Lung (tissue), 12 donors: ENCODE data around the gene IRGQ. TPM values are rescaled to one million over a fixed set of nuclear protein-coding genes. Genes with fewer than 3 reads are reported as not detected.

ENCODE experiments used
- ATAC-seq: fragments of 200-7000 bp; cut with Tn5 transposase; one replicate; pipeline ENCODE4 v1.9.1; 2020; ENCODE audit warnings: moderate number of reproducible peaks; ENCODE audit not compliant: insufficient read depth, low FRiP score
- DNase-seq, 3 donors: peaks; one replicate each; pipeline ENCODE4 v3.0.0-alpha.2; 2013 to 2017
- H3K27ac ChIP-seq, 2 donors: one replicate each; pipeline ENCODE4 v1.5.1; 2013; ENCODE audit warnings: mild to moderate bottlenecking in 2 of 2, moderate library complexity in 2 of 2, control low read depth in 1 of 2, inconsistent platforms in 1 of 2, low read depth in 1 of 2, low read length in 1 of 2
- H3K27me3 ChIP-seq, 3 donors: one replicate each; pipeline ENCODE4 v1.5.1; 2013; ENCODE audit warnings: low read length in 2 of 3; ENCODE audit not compliant: control insufficient read depth in 3 of 3, insufficient read depth in 3 of 3
- H3K36me3 ChIP-seq, 4 donors: one replicate each; pipeline ENCODE4 v1.5.1; 2013; ENCODE audit warnings: low read length in 4 of 4, mild to moderate bottlenecking in 1 of 4, moderate library complexity in 1 of 4; ENCODE audit not compliant: control insufficient read depth in 4 of 4, insufficient read depth in 4 of 4
- H3K4me1 ChIP-seq, 5 donors: one replicate each; pipeline ENCODE4 v1.5.1; 2013; ENCODE audit warnings: low read length in 5 of 5, mild to moderate bottlenecking in 2 of 5, moderate library complexity in 1 of 5; ENCODE audit not compliant: control insufficient read depth in 5 of 5, insufficient read depth in 5 of 5
- H3K4me3 ChIP-seq: one replicate; pipeline ENCODE4 v1.5.1; 2013; ENCODE audit warnings: mild to moderate bottlenecking, control low read depth, moderate library complexity
- H3K9ac ChIP-seq, 2 donors: one replicate each; pipeline ENCODE4 v1.5.1; 2013; ENCODE audit warnings: low read length in 2 of 2, control low read depth in 1 of 2; ENCODE audit not compliant: insufficient read depth in 1 of 2
- H3K9me3 ChIP-seq, 4 donors: one replicate each; pipeline ENCODE4 v1.5.1; 2013; ENCODE audit warnings: low read length in 3 of 4, mild to moderate bottlenecking in 1 of 4, moderate library complexity in 1 of 4; ENCODE audit not compliant: control insufficient read depth in 4 of 4, insufficient read depth in 3 of 4
- CTCF ChIP-seq: IDR thresholded peaks from 2 replicates; pipeline ENCODE4 v1.5.1; 2012; ENCODE audit warnings: mild to moderate bottlenecking; ENCODE audit errors: control extremely low read depth, extremely low read depth
- WGBS, 2 donors: extraction: QIAGEN DNeasy Blood & Tissue Kit; methylation state at CpG; one replicate each; pipeline ENCODE4 v1.1.7; 2013; 5-methylcytosine and 5-hydroxymethylcytosine counted together
- polyA plus RNA-seq, 2 donors: library from polyadenylated mRNA; stranded (reverse); fragments of 200-250 nt; gene quantifications; one replicate each; pipeline ENCODE4 v1.2.1, GENCODE V29; 2013
- total RNA-seq, 2 donors: library from RNA; depleted of rRNA in 1 of 2; stranded (reverse); fragments of >200 nt in 1 of 2; gene quantifications; one replicate each; pipeline ENCODE4 v1.2.1, GENCODE V29; 2014 to 2021
- donor health status: control.
- donor health status: control.
- donor health status: Bipolar disorder and iron deficiency.
- donor health status: healthy.
- donor health status: DM: yes; HTN: yes; CAD: no.

IRGQ gene
- total and polyA plus RNA-seq, 4 donors: 3.8 to 28.3 (median 15.6) TPM

- Histone ChIP-seq H3K27ac (no peak overlapping the region), H3K27me3 (no peaks in the 10 kb centered on the region), H3K36me3 (peaks cover 0 to 6% (median 5%) of the 10 kb centered on the region in 4 donors), H3K4me1 (peaks cover 0 to 22% (median 11%) of the 10 kb centered on the region in 5 donors), H3K9ac (no peak overlapping the region), H3K4me3 (no peak overlapping the region), H3K9me3 (peaks cover 0 to 2% (median 0%) of the 10 kb centered on the region in 4 donors)
- DNase-seq (no peak), ATAC-seq (no peak)
- no peak for TF ChIP-seq CTCF
- WGBS, 2 donors: 97 to 100% methylated on average over 1 of the region's 1 CpG
Observed at GRCh38 chr19:43584484-43584883, 11.4 kb downstream of the IRGQ start.

DNA sequence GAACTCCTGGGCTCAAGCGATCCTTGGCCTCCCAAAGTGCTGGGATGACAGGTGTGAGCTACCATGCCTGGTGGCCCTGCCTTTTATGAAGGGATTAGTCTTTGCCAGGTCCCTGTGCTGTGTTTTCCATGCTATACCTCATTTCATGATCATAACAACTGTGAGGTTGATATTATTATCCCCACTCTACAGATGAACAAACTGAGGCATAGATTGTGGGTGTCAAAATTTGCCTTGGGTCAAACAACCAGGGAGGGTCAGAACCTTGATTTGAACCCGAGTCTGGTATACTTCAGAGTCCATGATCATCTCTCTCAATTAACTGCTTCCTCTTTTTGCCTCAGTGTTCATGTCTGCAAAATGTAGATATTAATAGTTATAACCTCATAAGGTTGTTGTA, 13.4 kb downstream of the IRGQ start:
- Histone ChIP-seq H3K27me3 (no peaks in the 10 kb centered on the region), H3K9me3 (peaks cover 0 to 2% (median 0%) of the 10 kb centered on the region in 4 donors), H3K27ac (no peak overlapping the region), H3K4me1 (peaks cover 0 to 22% (median 11%) of the 10 kb centered on the region in 5 donors), H3K36me3 (peaks cover 0 to 6% (median 4%) of the 10 kb centered on the region in 4 donors), H3K9ac (no peak overlapping the region), H3K4me3 (no peak overlapping the region)
- WGBS, 2 donors: 89 to 95% methylated on average over 2 of the region's 2 CpGs
- DNase-seq (no peak), ATAC-seq (no peak)
- no peak for TF ChIP-seq CTCF

DNA sequence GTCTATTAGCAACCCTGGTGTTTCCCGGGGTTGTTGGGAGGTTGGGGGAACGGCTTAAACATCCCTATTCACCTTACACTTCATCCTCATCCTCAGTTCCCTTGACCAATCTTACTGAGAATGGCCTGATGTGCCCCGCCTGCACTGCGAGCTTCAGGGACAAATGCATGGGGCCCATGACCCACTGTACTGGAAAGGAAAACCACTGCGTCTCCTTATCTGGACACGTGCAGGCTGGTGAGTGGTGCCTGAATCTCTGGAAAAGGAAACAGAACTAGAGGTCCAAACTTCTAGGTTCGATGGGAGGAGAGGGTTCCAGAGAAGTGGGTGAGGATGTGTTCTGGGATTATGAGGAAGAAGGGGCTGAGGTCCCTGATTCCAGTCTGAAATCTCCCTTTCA, 14.5 kb downstream of the IRGQ start:
- H3K4me3 ChIP-seq: no peak overlapping the region
- ATAC-seq: no peak
- H3K9me3 ChIP-seq: peaks cover 0 to 1% (median 0%) of the 10 kb centered on the region in 4 donors
- peaks cover 0 to 5% (median 1%) of the 10 kb centered on the region in 4 donors for H3K36me3 ChIP-seq
- 64 to 69% methylated on average over 7 of the region's 7 CpGs for WGBS, 2 donors
- peak overlapping the region; percentile 27 to 73 for H3K9ac ChIP-seq
- TF ChIP-seq CTCF: no peak
- peaks cover 0 to 22% (median 10%) of the 10 kb centered on the region in 5 donors for H3K4me1 ChIP-seq
- no peak overlapping the region for H3K27ac ChIP-seq
- no peaks in the 10 kb centered on the region for H3K27me3 ChIP-seq
- no peak for DNase-seq

- no peaks in the 10 kb centered on the region for H3K27me3 ChIP-seq
- 90% methylated on average over 3 of the region's 3 CpGs for WGBS, 2 donors
- H3K4me1 ChIP-seq: peaks cover 3 to 38% (median 12%) of the 10 kb centered on the region in 5 donors
- no peaks in the 10 kb centered on the region for H3K36me3 ChIP-seq
- H3K4me3 ChIP-seq: no peak overlapping the region
- TF ChIP-seq CTCF: no peak
- ATAC-seq (no peak), DNase-seq (no peak)
- no peaks in the 10 kb centered on the region for H3K9me3 ChIP-seq
- no peak overlapping the region for H3K27ac ChIP-seq
- no peak overlapping the region for H3K9ac ChIP-seq
Observed at GRCh38 chr19:43578787-43579186, 17.1 kb downstream of the IRGQ start.
